GM21786 (cell line): ENCODE results near the gene ASCC2.
"Not testable (repeated sequence)": the region's sequence is repeated elsewhere in the genome, so short reads cannot be mapped to it uniquely, and the experiment has no call there.

ENCODE experiments used
- ATAC-seq: cut with Tn5 transposase; IDR thresholded peaks from one replicate; pipeline ENCODE4 v1.9.1; 2021; ENCODE audit not compliant: unreplicated experiment

The ASCC2 gene

GRCh38 chr22:29859030-29859429 lies 21.0 kb upstream of the ASCC2 start:
- ATAC-seq, result not testable (repeated sequence)

GRCh38 chr22:29856496-29856895 lies 18.4 kb upstream of the ASCC2 start:
- ATAC-seq, result no peak

GRCh38 chr22:29855611-29856181 lies 17.6 kb upstream of the ASCC2 start:
- ATAC-seq, result no peak

GRCh38 chr22:29854432-29854831 lies 16.4 kb upstream of the ASCC2 start:
- no peak for ATAC-seq

GRCh38 chr22:29848111-29848510 lies 10.0 kb upstream of the ASCC2 start:
- ATAC-seq, result no peak

- ATAC-seq, result no peak
These were observed 8.2 kb upstream of the ASCC2 start for GRCh38 chr22:29846290-29846689.

- ATAC-seq, result no peak
These were observed 4.7 kb upstream of the ASCC2 start for GRCh38 chr22:29842740-29843139.

- no peak for ATAC-seq
These were observed 4.1 kb upstream of the ASCC2 start for GRCh38 chr22:29842172-29842571.

GRCh38 chr22:29840498-29840897 lies 2.4 kb upstream of the ASCC2 start:
- ATAC-seq, result no peak

- ATAC-seq, result no peak
These were observed 965 bp upstream of the ASCC2 start for GRCh38 chr22:29839039-29839438.

GRCh38 chr22:29838599-29838956 lies 504 bp upstream of the ASCC2 start:
- ATAC-seq, result no peak

- not testable (repeated sequence) for ATAC-seq
These were observed 1.2 kb downstream of the ASCC2 start for GRCh38 chr22:29836791-29837370.

- ATAC-seq, result no peak
These were observed 4.0 kb downstream of the ASCC2 start for GRCh38 chr22:29834046-29834445.

GRCh38 chr22:29833392-29833965 lies 4.6 kb downstream of the ASCC2 start:
- ATAC-seq, result no peak

GRCh38 chr22:29831958-29832357 lies 6.1 kb downstream of the ASCC2 start:
- ATAC-seq, result no peak

GRCh38 chr22:29831186-29831921 lies 6.7 kb downstream of the ASCC2 start:
- ATAC-seq, result no peak

- no peak for ATAC-seq
These were observed 7.5 kb downstream of the ASCC2 start for GRCh38 chr22:29830585-29830984.

- not testable (repeated sequence) for ATAC-seq
These were observed 10.3 kb downstream of the ASCC2 start for GRCh38 chr22:29827726-29828125.

GRCh38 chr22:29827091-29827490 lies 11.0 kb downstream of the ASCC2 start:
- no peak for ATAC-seq

- no peak for ATAC-seq
These were observed 12.5 kb downstream of the ASCC2 start for GRCh38 chr22:29825578-29825977.

- no peak for ATAC-seq
These were observed 13.4 kb downstream of the ASCC2 start for GRCh38 chr22:29824677-29825076.
